Neuronal stem cell (in vitro differentiated cells): ENCODE data around the gene NOX5. TPM values are rescaled to one million over a fixed set of nuclear protein-coding genes. Genes with fewer than 3 reads are reported as not detected.

Experiments
- DNase-seq: peaks from one replicate; pipeline ENCODE4 v3.0.0-alpha.2; 2013; ENCODE audit warnings: low spot score
- H2AFZ ChIP-seq: one replicate; pipeline ENCODE4 v1.6.1; 2013; ENCODE audit warnings: mild to moderate bottlenecking, low read length, inconsistent platforms
- H2AK5ac ChIP-seq: 2 replicates; pipeline ENCODE4 v1.6.1; 2013; ENCODE audit warnings: low read depth, mild to moderate bottlenecking, inconsistent platforms, low read length, moderate library complexity, mixed read lengths
- H2BK120ac ChIP-seq: 2 replicates; pipeline ENCODE4 v1.6.1; 2013; ENCODE audit warnings: low read depth, mild to moderate bottlenecking, inconsistent platforms, low read length, moderate library complexity, mixed read lengths
- H2BK12ac ChIP-seq: one replicate; pipeline ENCODE4 v1.6.1; 2013; ENCODE audit warnings: low read length, inconsistent platforms
- H2BK15ac ChIP-seq: 2 replicates; pipeline ENCODE4 v1.6.1; 2013; ENCODE audit warnings: mild to moderate bottlenecking, low read length, inconsistent platforms, mixed read lengths
- H2BK5ac ChIP-seq: one replicate; pipeline ENCODE4 v1.6.1; 2013; ENCODE audit warnings: inconsistent platforms, mild to moderate bottlenecking, low read length, moderate library complexity
- H3K14ac ChIP-seq: one replicate; pipeline ENCODE4 v1.6.1; 2013; ENCODE audit warnings: low read length, inconsistent platforms
- H3K18ac ChIP-seq: 2 replicates; pipeline ENCODE4 v1.6.1; 2013; ENCODE audit warnings: low read length, inconsistent platforms
- H3K23ac ChIP-seq: 2 replicates; pipeline ENCODE4 v1.6.1; 2013; ENCODE audit warnings: low read depth, mild to moderate bottlenecking, mixed read lengths, low read length, inconsistent platforms; ENCODE audit not compliant: poor library complexity
- H3K27ac ChIP-seq: replicated peaks from 3 replicates; pipeline ENCODE4 v1.5.1; 2013; ENCODE audit warnings: low read length, inconsistent platforms
- H3K27me3 ChIP-seq, 3 experiments: 2 replicates each; pipeline ENCODE4 v1.6.1; 2013; ENCODE audit warnings: low read length in 3 of 3, mild to moderate bottlenecking in 2 of 3, inconsistent platforms in 1 of 3, low read depth in 1 of 3, mixed read lengths in 1 of 3, moderate library complexity in 1 of 3; ENCODE audit not compliant: control insufficient read depth in 3 of 3, insufficient read depth in 3 of 3
- H3K36me3 ChIP-seq, 2 donors: replicated peaks in 1 of 2; 2 replicates each; pipeline ENCODE4 v1.6.1; 2013; ENCODE audit warnings: low read length in 2 of 2; ENCODE audit not compliant: control insufficient read depth in 2 of 2, insufficient read depth in 2 of 2
- H3K4ac ChIP-seq: 2 replicates; pipeline ENCODE4 v1.6.1; 2013; ENCODE audit warnings: inconsistent platforms, mild to moderate bottlenecking, low read length, moderate library complexity
- H3K4me1 ChIP-seq, 2 donors: 1 replicate in 1 of 2; 2 replicates in 1 of 2; pipeline ENCODE4 v1.6.1; 2013; ENCODE audit warnings: low read length in 2 of 2, low read depth in 1 of 2; ENCODE audit not compliant: control insufficient read depth in 2 of 2, insufficient read depth in 1 of 2
- H3K4me2 ChIP-seq: one replicate; pipeline ENCODE4 v1.6.1; 2013; ENCODE audit warnings: mild to moderate bottlenecking, low read length, inconsistent platforms; ENCODE audit not compliant: insufficient read depth, poor library complexity, severe bottlenecking
- H3K4me3 ChIP-seq, 2 donors: 2 replicates each; pipeline ENCODE4 v1.5.1; 2013; ENCODE audit warnings: low read length in 2 of 2, mild to moderate bottlenecking in 2 of 2, inconsistent platforms in 1 of 2, moderate library complexity in 1 of 2
- H3K79me1 ChIP-seq: one replicate; pipeline ENCODE4 v1.6.1; 2013; ENCODE audit warnings: low read depth, mild to moderate bottlenecking, inconsistent platforms, low read length, moderate library complexity
- H3K9ac ChIP-seq: one replicate; pipeline ENCODE4 v1.6.1; 2013; ENCODE audit warnings: mild to moderate bottlenecking, low read depth, low read length, inconsistent platforms; ENCODE audit not compliant: poor library complexity
- H3K9me3 ChIP-seq, 2 donors: replicated peaks in 1 of 2; 2 replicates each; pipeline versions ENCODE3 to v1.6.1; 2013; ENCODE audit warnings: low read length in 2 of 2, mild to moderate bottlenecking in 2 of 2, inconsistent platforms in 1 of 2, low read depth in 1 of 2, mixed read lengths in 1 of 2, moderate library complexity in 1 of 2; ENCODE audit not compliant: control insufficient read depth in 2 of 2, insufficient read depth in 1 of 2
- H4K8ac ChIP-seq: one replicate; pipeline ENCODE4 v1.6.1; 2013; ENCODE audit warnings: low read depth, mild to moderate bottlenecking, inconsistent platforms, low read length, moderate library complexity
- H4K91ac ChIP-seq: one replicate; pipeline ENCODE4 v1.6.1; 2013; ENCODE audit warnings: low read length, low read depth, mild to moderate bottlenecking, inconsistent platforms; ENCODE audit not compliant: poor library complexity
- WGBS, 2 donors: extraction: QIAGEN DNeasy Blood & Tissue Kit; methylation state at CpG; one replicate each; pipeline ENCODE4 v1.1.7; 2013; ENCODE audit warnings: missing lambda C conversion rate in 2 of 2, mixed read lengths in 1 of 2; ENCODE audit not compliant: insufficient read length in 2 of 2, insufficient replicate concordance in 1 of 2; ENCODE audit errors: extremely low coverage in 2 of 2; 5-methylcytosine and 5-hydroxymethylcytosine counted together
- polyA plus RNA-seq, 2 experiments: library from polyadenylated mRNA; stranded (reverse); fragments of 200-250 nt; gene quantifications; one replicate each; pipeline ENCODE4 v1.2.3, GENCODE V29; 2013

Gene NOX5, protein sequence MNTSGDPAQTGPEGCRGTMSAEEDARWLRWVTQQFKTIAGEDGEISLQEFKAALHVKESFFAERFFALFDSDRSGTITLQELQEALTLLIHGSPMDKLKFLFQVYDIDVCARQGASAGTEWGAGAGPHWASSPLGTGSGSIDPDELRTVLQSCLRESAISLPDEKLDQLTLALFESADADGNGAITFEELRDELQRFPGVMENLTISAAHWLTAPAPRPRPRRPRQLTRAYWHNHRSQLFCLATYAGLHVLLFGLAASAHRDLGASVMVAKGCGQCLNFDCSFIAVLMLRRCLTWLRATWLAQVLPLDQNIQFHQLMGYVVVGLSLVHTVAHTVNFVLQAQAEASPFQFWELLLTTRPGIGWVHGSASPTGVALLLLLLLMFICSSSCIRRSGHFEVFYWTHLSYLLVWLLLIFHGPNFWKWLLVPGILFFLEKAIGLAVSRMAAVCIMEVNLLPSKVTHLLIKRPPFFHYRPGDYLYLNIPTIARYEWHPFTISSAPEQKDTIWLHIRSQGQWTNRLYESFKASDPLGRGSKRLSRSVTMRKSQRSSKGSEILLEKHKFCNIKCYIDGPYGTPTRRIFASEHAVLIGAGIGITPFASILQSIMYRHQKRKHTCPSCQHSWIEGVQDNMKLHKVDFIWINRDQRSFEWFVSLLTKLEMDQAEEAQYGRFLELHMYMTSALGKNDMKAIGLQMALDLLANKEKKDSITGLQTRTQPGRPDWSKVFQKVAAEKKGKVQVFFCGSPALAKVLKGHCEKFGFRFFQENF
- 0.01 TPM for polyA plus RNA-seq (2013, experiment 1 of 2)
- polyA plus RNA-seq (2013, experiment 2 of 2): under 0.01 TPM

- no peaks in the 10 kb centered on the region for H3K79me1 ChIP-seq
- no peak within 1 kb of the TSS for H3K4me3 ChIP-seq
- no peak within 1 kb of the TSS for H2BK15ac ChIP-seq
- H3K9me3 ChIP-seq: no peaks in the 10 kb centered on the region
- H3K14ac ChIP-seq: no peak within 1 kb of the TSS
- no peak within 1 kb of the TSS for H2BK12ac ChIP-seq
- H3K4ac ChIP-seq: no peak within 1 kb of the TSS
- no peak within 1 kb of the TSS for H2AFZ ChIP-seq
- no peaks in the 10 kb centered on the region for H3K27me3 ChIP-seq
- no peak within 1 kb of the TSS for H2AK5ac ChIP-seq
- no peak within 1 kb of the TSS for H3K27ac ChIP-seq
- no peak within 1 kb of the TSS for H3K23ac ChIP-seq
- H2BK5ac ChIP-seq: no peak within 1 kb of the TSS
- no peak within 1 kb of the TSS for H4K91ac ChIP-seq
- H2BK120ac ChIP-seq: no peak within 1 kb of the TSS
- H3K4me2 ChIP-seq: no peak within 1 kb of the TSS
- no peak within 1 kb of the TSS for H3K9ac ChIP-seq
- H3K4me1 ChIP-seq: no peaks in the 10 kb centered on the region
- no CpG with 5 or more reads among the region's 1 CpG for WGBS, 2 donors
- no peak for DNase-seq
- no peak within 1 kb of the TSS for H3K18ac ChIP-seq
- no peak within 1 kb of the TSS for H4K8ac ChIP-seq
- no peaks in the 10 kb centered on the region for H3K36me3 ChIP-seq
Measured at GRCh38 chr15:69014454-69014853, at the start of gene NOX5. TSS of gene NOX5 (plus strand) at chr15:69014695. CDS start at chr15:69014736, 41 bp downstream.

GRCh38 chr15:68966996-68967395 lies 47.5 kb upstream of the NOX5 start:
- no peak overlapping the region for H2BK15ac ChIP-seq

GRCh38 chr15:68967948-68968347 lies 46.5 kb upstream of the NOX5 start:
- Histone ChIP-seq H3K4ac (no peak overlapping the region), H2BK5ac (no peak overlapping the region), H3K27ac (no peak overlapping the region), H2AFZ (no peak overlapping the region), H3K4me1 (no peaks in the 10 kb centered on the region), H2BK120ac (no peak overlapping the region), H3K36me3 (no peaks in the 10 kb centered on the region), H2BK12ac (no peak overlapping the region), H4K8ac (no peak overlapping the region), H3K79me1 (no peaks in the 10 kb centered on the region), H3K14ac (no peak overlapping the region), H3K4me2 (no peak overlapping the region), H4K91ac (no peak overlapping the region), H3K9ac (no peak overlapping the region), H3K4me3 (no peak overlapping the region), H3K27me3 (no peaks in the 10 kb centered on the region), H3K9me3 (peaks cover 0 to 2% of the 10 kb centered on the region in 2 donors), H2AK5ac (no peak overlapping the region), H2BK15ac (no peak overlapping the region), H3K18ac (no peak overlapping the region), H3K23ac (no peak overlapping the region)
- DNase-seq: no peak

More at GRCh38 chr15:68966996-68967395, 47.5 kb upstream of the NOX5 start:
- peaks cover 0 to 2% of the 10 kb centered on the region in 2 donors for H3K9me3 ChIP-seq
- no peak overlapping the region for H2BK120ac ChIP-seq
- no peak overlapping the region for H3K14ac ChIP-seq
- H2BK12ac ChIP-seq: no peak overlapping the region
- no peak overlapping the region for H2AFZ ChIP-seq
- H4K91ac ChIP-seq: no peak overlapping the region
- H3K4me2 ChIP-seq: no peak overlapping the region
- H3K18ac ChIP-seq: no peak overlapping the region
- H3K79me1 ChIP-seq: no peaks in the 10 kb centered on the region
- H3K36me3 ChIP-seq: no peaks in the 10 kb centered on the region
- H3K9ac ChIP-seq: no peak overlapping the region
- H3K4me1 ChIP-seq: no peaks in the 10 kb centered on the region
- no peak for DNase-seq
- H3K4me3 ChIP-seq: no peak overlapping the region
- no peak overlapping the region for H4K8ac ChIP-seq
- WGBS, 2 donors: no CpG with 5 or more reads among the region's 5 CpGs
- no peak overlapping the region for H3K4ac ChIP-seq
- H2BK5ac ChIP-seq: no peak overlapping the region
- no peak overlapping the region for H3K23ac ChIP-seq
- no peak overlapping the region for H2AK5ac ChIP-seq
- H3K27me3 ChIP-seq: no peaks in the 10 kb centered on the region
- H3K27ac ChIP-seq: no peak overlapping the region

- no peak for DNase-seq
- Histone ChIP-seq H2AK5ac (no peak overlapping the region), H3K27ac (no peak overlapping the region), H3K9me3 (peaks cover 0 to 2% of the 10 kb centered on the region in 2 donors), H2BK120ac (no peak overlapping the region), H3K4me1 (no peaks in the 10 kb centered on the region), H3K9ac (no peak overlapping the region), H3K36me3 (no peaks in the 10 kb centered on the region), H3K18ac (no peak overlapping the region), H3K14ac (no peak overlapping the region), H3K23ac (no peak overlapping the region), H4K8ac (no peak overlapping the region), H2BK15ac (no peak overlapping the region), H3K4me2 (no peak overlapping the region), H2AFZ (no peak overlapping the region), H3K27me3 (no peaks in the 10 kb centered on the region), H3K79me1 (no peaks in the 10 kb centered on the region), H3K4me3 (no peak overlapping the region), H2BK12ac (no peak overlapping the region), H3K4ac (no peak overlapping the region), H4K91ac (no peak overlapping the region), H2BK5ac (no peak overlapping the region)
Measured at GRCh38 chr15:68969298-68969697, 45.2 kb upstream of the NOX5 start.
